Measurements from ENCODE around the gene KCTD8. TPM values are rescaled to one million over a fixed set of nuclear protein-coding genes. Genes with fewer than 3 reads are reported as not detected.

KCTD8 gene
- total and polyA plus RNA-seq, 2 donors (not counting 1 experiment from before 2014, with no cell fraction given): not detected

GRCh38 chr4:44159991-44160390, 288.6 kb downstream of the KCTD8 start:
- Histone ChIP-seq H3K4me1 (ENCODE audit: control insufficient read depth in 2 of 2, insufficient read depth in 2 of 2, low read length in 2 of 2) (no peaks in the 10 kb centered on the region), H2AFZ (ENCODE audit: insufficient read depth, low read depth, low read length, poor library complexity, severe bottlenecking) (no peak overlapping the region), H3K27ac (ENCODE audit: low read length in 2 of 2) (no peak overlapping the region), H3K4me3 (ENCODE audit: control extremely low read depth in 1 of 5, extremely low read depth in 1 of 5, insufficient read depth in 1 of 5, low read depth in 2 of 5, low read length in 4 of 5) (no peak overlapping the region), H3K9me3 (ENCODE audit: control extremely low read depth in 1 of 3, control insufficient read depth in 2 of 3, insufficient read depth in 1 of 3, low read length in 2 of 3) (no peaks in the 10 kb centered on the region), H3K4me2 (replicated peaks; ENCODE audit: low read depth, low read length, poor library complexity, severe bottlenecking) (no peak overlapping the region), H3K9ac (ENCODE audit: low read length) (no peak overlapping the region), H3K79me2 (ENCODE audit: control insufficient read depth, insufficient read depth, low read length) (no peaks in the 10 kb centered on the region), H3K27me3 (replicated peaks in 1 of 4; ENCODE audit: control extremely low read depth in 1 of 4, control insufficient read depth in 3 of 4, insufficient read depth in 4 of 4, low read length in 3 of 4) (no peaks in the 10 kb centered on the region), H4K20me1 (ENCODE audit: control insufficient read depth, insufficient read depth, low read length, poor library complexity, severe bottlenecking) (no peaks in the 10 kb centered on the region), H3K36me3 (replicated peaks in 1 of 2; ENCODE audit: control extremely low read depth in 1 of 2, control insufficient read depth in 1 of 2, extremely low read depth in 1 of 2, insufficient read depth in 2 of 2, low read length in 1 of 2) (no peaks in the 10 kb centered on the region)
- Mint-ChIP-seq H3K27ac (no peak overlapping the region), H3K27me3 (no peaks in the 10 kb centered on the region), H3K4me3 (no peak overlapping the region), H3K4me1 (no peaks in the 10 kb centered on the region), H3K9me3 (ENCODE audit: insufficient read depth) (no peaks in the 10 kb centered on the region)
- POLR2A ChIA-PET: no interaction called here
- no peak for ATAC-seq (ENCODE audit: low read depth)
- WGBS (ENCODE audit: insufficient coverage): no CpG with 5 or more reads among the region's 1 CpG
- DNase-seq: no peak
- intact Hi-C loops (cut with micrococcal nuclease): no loop called here
- no peak for TF ChIP-seq CTCF (IDR thresholded peaks at IDR 0.05)
- no peak for TF ChIP-seq EZH2 (IDR thresholded peaks at IDR 0.05; ENCODE audit: borderline replicate concordance, insufficient read depth, low read depth, low read length, poor library complexity, severe bottlenecking)
- CTCF ChIA-PET: no interaction called here

- H3K9me3 ChIP-seq (ENCODE audit: control extremely low read depth in 1 of 3, control insufficient read depth in 2 of 3, insufficient read depth in 1 of 3, low read length in 2 of 3): no peaks in the 10 kb centered on the region
- no peaks in the 10 kb centered on the region for H4K20me1 ChIP-seq (ENCODE audit: control insufficient read depth, insufficient read depth, low read length, poor library complexity, severe bottlenecking)
- no peaks in the 10 kb centered on the region for H3K9me3 Mint-ChIP-seq (ENCODE audit: insufficient read depth)
- H3K79me2 ChIP-seq (ENCODE audit: control insufficient read depth, insufficient read depth, low read length): no peaks in the 10 kb centered on the region
- H3K36me3 ChIP-seq (replicated peaks in 1 of 2; ENCODE audit: control extremely low read depth in 1 of 2, control insufficient read depth in 1 of 2, extremely low read depth in 1 of 2, insufficient read depth in 2 of 2, low read length in 1 of 2): no peaks in the 10 kb centered on the region
- H3K27me3 Mint-ChIP-seq: no peaks in the 10 kb centered on the region
- H3K4me2 ChIP-seq (replicated peaks; ENCODE audit: low read depth, low read length, poor library complexity, severe bottlenecking): no peak overlapping the region
- DNase-seq: no peak
- no peak overlapping the region for H3K27ac ChIP-seq (ENCODE audit: low read length in 2 of 2)
- TF ChIP-seq CTCF (IDR thresholded peaks at IDR 0.05) (no peak), EZH2 (IDR thresholded peaks at IDR 0.05; ENCODE audit: borderline replicate concordance, insufficient read depth, low read depth, low read length, poor library complexity, severe bottlenecking) (no peak)
- H3K4me3 Mint-ChIP-seq: no peak overlapping the region
- CTCF ChIA-PET: no interaction called here
- no peak for ATAC-seq (ENCODE audit: low read depth)
- POLR2A ChIA-PET: no interaction called here
- H3K9ac ChIP-seq (ENCODE audit: low read length): no peak overlapping the region
- no peak overlapping the region for H3K4me3 ChIP-seq (ENCODE audit: control extremely low read depth in 1 of 5, extremely low read depth in 1 of 5, insufficient read depth in 1 of 5, low read depth in 2 of 5, low read length in 4 of 5)
- intact Hi-C loops (cut with micrococcal nuclease): no loop called here
- H3K27ac Mint-ChIP-seq: no peak overlapping the region
- no peaks in the 10 kb centered on the region for H3K4me1 Mint-ChIP-seq
- WGBS (ENCODE audit: insufficient coverage): 100% methylated on average over 1 of the region's 6 CpGs
- no peaks in the 10 kb centered on the region for H3K4me1 ChIP-seq (ENCODE audit: control insufficient read depth in 2 of 2, insufficient read depth in 2 of 2, low read length in 2 of 2)
- no peak overlapping the region for H2AFZ ChIP-seq (ENCODE audit: insufficient read depth, low read depth, low read length, poor library complexity, severe bottlenecking)
- H3K27me3 ChIP-seq (replicated peaks in 1 of 4; ENCODE audit: control extremely low read depth in 1 of 4, control insufficient read depth in 3 of 4, insufficient read depth in 4 of 4, low read length in 3 of 4): no peaks in the 10 kb centered on the region
Observed at GRCh38 chr4:44157611-44158277, 290.9 kb downstream of the KCTD8 start.

Measured in B cell (primary cell).